K562 (cell line): ENCODE results near the gene DLK1. TPM values are rescaled to one million over a fixed set of nuclear protein-coding genes. Genes with fewer than 3 reads are reported as not detected.

ENCODE experiments used
- ATAC-seq: fragments of 200-7000 bp; cut with Tn5 transposase; 3 replicates; pipeline ENCODE4 v1.9.1; 2020; ENCODE audit warnings: moderate library complexity
- BruUV-seq: library from RNA; stranded (reverse); fragments of 400-500 nt; replicated peaks from 2 replicates; lab custom pipeline; 2021; lab: Mats Ljungman, UMichigan
- CTCF ChIA-PET: fragments of 300-600 bp; formaldehyde crosslinking; extraction: SDS; loops from one replicate; lab custom pipeline; 2021; ENCODE audit warnings: low intra/inter-chr PET ratio; lab: Yijun Ruan, JAX
- POLR2A ChIA-PET: fragments of 300-600, 350-650 bp; sonication (Branson Sonifier 250); formaldehyde crosslinking; extraction: SDS; loops from one replicate; lab custom pipeline; 2021; ENCODE audit warnings: antibody characterized with exemption, inconsistent platforms; lab: Yijun Ruan, JAX
- DNase-seq, 4 experiments: peaks; one replicate each; pipeline versions ENCODE4 v3.0.0 to v3.0.0-alpha.2; 2011 to 2018; ENCODE audit warnings: low spot score in 3 of 4, mixed read lengths in 3 of 4; ENCODE audit errors: extremely low read depth in 1 of 4
- FAIRE-seq: peaks from 2 replicates; lab custom pipeline; 2011; peaks lifted over from hg19 to GRCh38; lab: Jason Lieb, UNC
- H2AFZ ChIP-seq: 2 replicates; pipeline ENCODE4 v1.6.0; 2011; ENCODE audit warnings: low read depth, low read length, control low read depth, inconsistent platforms
- H3K27ac ChIP-seq: fragments of 200-600 bp; 3 replicates; pipeline ENCODE4 v1.8.0; 2011; ENCODE audit warnings: low read depth, mild to moderate bottlenecking, control low read depth, inconsistent platforms, low read length, moderate library complexity, mixed read lengths; ENCODE audit errors: extremely low read depth
- H3K27me3 ChIP-seq, 2 experiments: fragments of 300-600 bp in 1 of 2; 2 replicates in 1 of 2; 3 replicates in 1 of 2; pipeline versions ENCODE4 v1.6.0 to v1.8.0; 2011; ENCODE audit warnings: inconsistent platforms in 2 of 2, low read length in 2 of 2, mild to moderate bottlenecking in 1 of 2, mixed read lengths in 1 of 2, moderate library complexity in 1 of 2; ENCODE audit not compliant: control insufficient read depth in 2 of 2, insufficient read depth in 2 of 2
- H3K36me3 ChIP-seq: fragments of 300-600 bp; 3 replicates; pipeline ENCODE4 v1.8.0; 2011; ENCODE audit warnings: mild to moderate bottlenecking, low read length, inconsistent platforms; ENCODE audit not compliant: control insufficient read depth, insufficient read depth
- H3K4me1 ChIP-seq, 2 experiments: fragments of 200-600 bp in 1 of 2; replicated peaks in 1 of 2; 2 replicates in 1 of 2; 3 replicates in 1 of 2; pipeline versions ENCODE4 v1.5.1 to v1.8.0; 2011; ENCODE audit warnings: inconsistent platforms in 2 of 2, low read length in 2 of 2, mild to moderate bottlenecking in 1 of 2, mixed read lengths in 1 of 2, moderate library complexity in 1 of 2; ENCODE audit not compliant: control insufficient read depth in 2 of 2, insufficient read depth in 2 of 2
- H3K4me2 ChIP-seq: 2 replicates; pipeline ENCODE4 v1.6.1; 2011; ENCODE audit warnings: low read length, control low read depth, inconsistent platforms, mixed read lengths; ENCODE audit not compliant: insufficient read depth
- H3K4me3 ChIP-seq: fragments of 200-600 bp; sonication (generic), shearing (Covaris generic); 2 replicates; pipeline ENCODE4 v1.5.1; 2016; ENCODE audit warnings: control low read depth, inconsistent platforms
- H3K79me2 ChIP-seq: fragments of 200-600 bp; 3 replicates; pipeline ENCODE4 v1.8.0; 2011; ENCODE audit warnings: low read length, inconsistent platforms; ENCODE audit not compliant: control insufficient read depth, insufficient read depth
- H3K9ac ChIP-seq, 2 experiments: 2 replicates each; pipeline versions ENCODE4 v1.6.0 to v1.6.1; 2011; ENCODE audit warnings: low read depth in 2 of 2, low read length in 2 of 2, control low read depth in 1 of 2, inconsistent platforms in 1 of 2, mild to moderate bottlenecking in 1 of 2, mixed read lengths in 1 of 2; ENCODE audit not compliant: insufficient read depth in 1 of 2
- H3K9me1 ChIP-seq: one replicate; pipeline ENCODE4 v1.6.0; 2011; ENCODE audit warnings: inconsistent platforms, mild to moderate bottlenecking, low read length, moderate library complexity; ENCODE audit not compliant: control insufficient read depth, insufficient read depth
- H3K9me3 ChIP-seq: replicated peaks from 2 replicates; pipeline ENCODE4 v1.5.1; 2011; ENCODE audit warnings: low read depth, low read length, inconsistent platforms; ENCODE audit not compliant: control insufficient read depth, insufficient read depth
- H4K20me1 ChIP-seq: replicated peaks from 2 replicates; pipeline ENCODE4 v1.6.1; 2011; ENCODE audit warnings: low read length, inconsistent platforms, mixed read lengths; ENCODE audit not compliant: control insufficient read depth, insufficient read depth
- AFF4 ChIP-seq: sonication (generic); formaldehyde crosslinking; IDR thresholded peaks from 2 replicates; pipeline ENCODE4 v1.8.0; 2023; ENCODE audit warnings: mild to moderate bottlenecking, missing genetic modification reagents
- ARID1B ChIP-seq: fragments of 450-650 bp; IDR thresholded peaks from 2 replicates; pipeline ENCODE4 v1.6.1; 2016; ENCODE audit warnings: antibody characterized with exemption, mild to moderate bottlenecking, inconsistent platforms
- ATF4 ChIP-seq: fragments of 450-650 bp; formaldehyde crosslinking; IDR thresholded peaks from 2 replicates; pipeline ENCODE4 v1.4.0; 2022; ENCODE audit warnings: mild to moderate bottlenecking, moderate library complexity
- BACH1 ChIP-seq: fragments of 200-800 bp; sonication (Bioruptor generic); IDR thresholded peaks from 2 replicates; pipeline ENCODE4 v1.6.1; 2016; ENCODE audit warnings: missing genetic modification characterization, missing compliant biosample characterization
- JUND ChIP-seq, 2 experiments: IDR thresholded peaks; 2 replicates in 1 of 2; 3 replicates in 1 of 2; pipeline ENCODE4 v1.6.1; 2011; ENCODE audit warnings: borderline replicate concordance in 2 of 2, low read depth in 2 of 2, low read length in 2 of 2, improper control_type of control experiment in 1 of 2, missing biosample characterization in 1 of 2, missing genetic modification characterization in 1 of 2, missing genetic modification reagents in 1 of 2
- KDM2B ChIP-seq: fragments of 250-450 bp; sonication (Bioruptor Pico); IDR thresholded peaks from 2 replicates; pipeline ENCODE4 v1.8.0; 2021; ENCODE audit warnings: mild to moderate bottlenecking, moderate library complexity
- NFATC3 ChIP-seq: fragments of 450-650 bp; IDR thresholded peaks from 2 replicates; pipeline ENCODE4 v1.6.1; 2017; ENCODE audit warnings: mild to moderate bottlenecking
- NR2C2 ChIP-seq, 2 experiments: fragments of 200-800 bp in 1 of 2; sonication (Bioruptor generic) in 1 of 2; sonication (generic) in 1 of 2; formaldehyde crosslinking in 1 of 2; IDR thresholded peaks; 2 replicates each; pipeline versions ENCODE4 v1.6.1 to v1.8.0; 2016 to 2022; ENCODE audit warnings: mild to moderate bottlenecking in 1 of 2, missing compliant biosample characterization in 1 of 2, missing genetic modification characterization in 1 of 2, missing genetic modification reagents in 1 of 2
- NR2F6 ChIP-seq: fragments of 450-650 bp; formaldehyde crosslinking; IDR thresholded peaks from 2 replicates; pipeline ENCODE4 v1.4.0; 2020; ENCODE audit warnings: mild to moderate bottlenecking
- RFX7 ChIP-seq: fragments of 250-450 bp; sonication (Bioruptor Pico); IDR thresholded peaks from 2 replicates; pipeline ENCODE4 v1.5.1; 2021; ENCODE audit warnings: mild to moderate bottlenecking
- TBP ChIP-seq: optimal IDR thresholded peaks from 2 replicates; pipeline ENCODE3; 2011; ENCODE audit warnings: low read depth, low read length, improper control_type of control experiment
- ZNF764 ChIP-seq: fragments of 250-450 bp; sonication (Bioruptor Pico); IDR thresholded peaks from 2 replicates; pipeline ENCODE4 v1.4.0; 2020; ENCODE audit warnings: low read depth, mild to moderate bottlenecking, moderate library complexity
- WGBS: fragments of 100-300 bp; shearing (Covaris generic); methylation state at CpG from one replicate; pipeline ENCODE4 v1.1.6; 2016; ENCODE audit warnings: low coverage, mixed read lengths; ENCODE audit not compliant: insufficient coverage; ENCODE audit errors: missing lambda C conversion rate; 5-methylcytosine and 5-hydroxymethylcytosine counted together
- in situ Hi-C: fragments of 300-500 bp; cut with MboI; formaldehyde crosslinking; loops from 4 replicates; pipeline ENCODE4 v1.15.0; 2018; ENCODE audit warnings: inconsistent platforms, mixed read lengths
- intact Hi-C: fragments of 100-400 bp; cut with micrococcal nuclease; formaldehyde crosslinking; loops from 2 replicates; pipeline ENCODE4 v1.14.2; 2022
- polyA plus RNA-seq, 8 experiments: library from polyadenylated mRNA; depleted of rRNA in 4 of 8; stranded (reverse) in 5 of 8; unstranded in 3 of 8; fragments of >200 nt; fragmentation: Nextera tagmentation in 2 of 8; fragmentation: Illumina TruSeq in 1 of 8; extraction: Ambion mirVana in 2 of 8; extraction: Trizol in 1 of 8; gene quantifications; 2 replicates each; pipeline versions ENCODE4 v1.2.1 to v1.2.3, GENCODE V29; 2011 to 2014; ENCODE audit warnings: inconsistent platforms in 1 of 8, missing spikeins in 1 of 8
- total RNA-seq, 7 experiments: library from RNA; depleted of rRNA in 6 of 7; stranded (reverse); fragments of >200 nt in 6 of 7; fragmentation: Illumina TruSeq in 2 of 7; extraction: Trizol in 2 of 7; gene quantifications; 2 replicates each; pipeline versions ENCODE4 v1.2.1 to v1.2.3, GENCODE V29; 2011 to 2021; ENCODE audit warnings: low replicate concordance in 1 of 7
- TF ChIP-seq, protein P1 (sequence below): sonication (generic); formaldehyde crosslinking; IDR thresholded peaks from 2 replicates; pipeline ENCODE4 v1.8.0; 2022; ENCODE audit warnings: mild to moderate bottlenecking, low read depth, missing genetic modification reagents
- TF ChIP-seq, protein P2 (sequence below): fragments of 250-450 bp; sonication (Bioruptor Pico); IDR thresholded peaks from 2 replicates; pipeline ENCODE4 v1.8.0; 2022; ENCODE audit warnings: inconsistent platforms, mild to moderate bottlenecking, moderate library complexity, borderline replicate concordance

The DLK1 gene
- total and polyA plus RNA-seq, 9 of the 15 experiments (the other 6 are each of a cell fraction or from before 2014, with no cell fraction given) = 4.4 to 97.2 (median 15.3) TPM

DNA sequence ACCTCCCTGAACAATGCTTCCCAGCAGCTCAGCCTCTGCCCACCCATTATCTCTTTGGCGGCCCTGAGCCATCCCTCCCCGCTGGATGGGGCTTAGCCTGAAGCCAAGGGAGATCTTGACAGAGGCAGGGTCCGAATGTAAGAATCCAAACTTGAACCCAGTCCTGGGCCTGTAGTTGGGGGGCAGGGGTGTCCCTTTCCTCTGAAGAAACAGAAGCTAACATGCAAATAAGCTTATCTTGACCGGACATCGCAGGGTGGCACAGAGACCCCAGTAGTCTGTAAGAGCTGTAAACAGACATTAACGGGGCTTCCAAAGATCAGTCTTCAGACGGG lies 6.0 kb downstream of the DLK1 start:
- intact Hi-C loops = no loop called here
- no peaks in the 10 kb centered on the region for H3K36me3 ChIP-seq
- ChIA-PET POLR2A (no interaction called here), CTCF (no interaction called here)
- no peaks in the 10 kb centered on the region for H4K20me1 ChIP-seq
- H3K4me3 ChIP-seq = no peak overlapping the region
- H3K79me2 ChIP-seq = no peaks in the 10 kb centered on the region; the same call in 2 of the 3 replicates
- no peaks in the 10 kb centered on the region for H3K27me3 ChIP-seq
- H3K4me1 ChIP-seq = peaks cover 5 to 26% of the 10 kb centered on the region in 2 experiments; a peak in 3 of 5 replicates
- H3K9ac ChIP-seq = no peak overlapping the region
- ATAC-seq = no peak
- H3K27ac ChIP-seq = no peak overlapping the region
- TF ChIP-seq TBP (no peak), ZNF764 (CRISPR knock-in tag) (no peak), ATF4 (no peak), KDM2B (CRISPR knock-in tag) (no peak), JUND (IDR thresholded peaks at IDR 0.05; ENCODE audit: borderline replicate concordance, low read depth, low read length) (no peak), JUND (tag; IDR thresholded peaks at IDR 0.05; ENCODE audit: borderline replicate concordance, low read depth, low read length) (no peak), NFATC3 (no peak), BACH1 (tag) (no peak), NR2C2 (CRISPR knock-in tag; IDR thresholded peaks at IDR 0.05) (no peak), NR2C2 (tag; IDR thresholded peaks at IDR 0.05) (no peak), RFX7 (CRISPR knock-in tag) (no peak), ARID1B (no peak), NR2F6 (CRISPR knock-in tag) (no peak), AFF4 (CRISPR knock-in tag) (no peak)
- TF ChIP-seq, protein P1, sequence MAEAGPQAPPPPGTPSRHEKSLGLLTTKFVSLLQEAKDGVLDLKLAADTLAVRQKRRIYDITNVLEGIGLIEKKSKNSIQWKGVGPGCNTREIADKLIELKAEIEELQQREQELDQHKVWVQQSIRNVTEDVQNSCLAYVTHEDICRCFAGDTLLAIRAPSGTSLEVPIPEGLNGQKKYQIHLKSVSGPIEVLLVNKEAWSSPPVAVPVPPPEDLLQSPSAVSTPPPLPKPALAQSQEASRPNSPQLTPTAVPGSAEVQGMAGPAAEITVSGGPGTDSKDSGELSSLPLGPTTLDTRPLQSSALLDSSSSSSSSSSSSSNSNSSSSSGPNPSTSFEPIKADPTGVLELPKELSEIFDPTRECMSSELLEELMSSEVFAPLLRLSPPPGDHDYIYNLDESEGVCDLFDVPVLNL (CRISPR knock-in tag) = no peak
- TF ChIP-seq, protein P2, sequence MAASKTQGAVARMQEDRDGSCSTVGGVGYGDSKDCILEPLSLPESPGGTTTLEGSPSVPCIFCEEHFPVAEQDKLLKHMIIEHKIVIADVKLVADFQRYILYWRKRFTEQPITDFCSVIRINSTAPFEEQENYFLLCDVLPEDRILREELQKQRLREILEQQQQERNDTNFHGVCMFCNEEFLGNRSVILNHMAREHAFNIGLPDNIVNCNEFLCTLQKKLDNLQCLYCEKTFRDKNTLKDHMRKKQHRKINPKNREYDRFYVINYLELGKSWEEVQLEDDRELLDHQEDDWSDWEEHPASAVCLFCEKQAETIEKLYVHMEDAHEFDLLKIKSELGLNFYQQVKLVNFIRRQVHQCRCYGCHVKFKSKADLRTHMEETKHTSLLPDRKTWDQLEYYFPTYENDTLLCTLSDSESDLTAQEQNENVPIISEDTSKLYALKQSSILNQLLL = no peak
- DNase-seq = no peak
- WGBS = 63% methylated on average over 6 of the region's 7 CpGs
- no peaks in the 10 kb centered on the region for H3K9me1 ChIP-seq
- no peak for FAIRE-seq
- BruUV-seq = no TSS peak
- no peak overlapping the region for H3K4me2 ChIP-seq
- H2AFZ ChIP-seq = no peak overlapping the region
- in situ Hi-C loops = loop anchor here (5.0 kb wide), 1 partner anchor 65 kb away; no protein-coding TSS in a partner anchor
- H3K9me3 ChIP-seq = no peaks in the 10 kb centered on the region
